ENCODE data around the gene ITGAD. TPM values are rescaled to one million over a fixed set of nuclear protein-coding genes. Genes with fewer than 3 reads are reported as not detected.
A peak's percentile ranks its signal among the peaks of the same experiment; 100 is the strongest.

The ITGAD gene
- not detected for total RNA-seq

GRCh38 chr16:31393056-31393455 lies at the start of gene ITGAD:
TSS of gene ITGAD (plus strand) at chr16:31393335. CDS start at chr16:31393361, 26 bp downstream.
- intact Hi-C loops (cut with DNase I, micrococcal nuclease): no loop called here
- ATAC-seq (no peak), DNase-seq (no peak)
- CTCF ChIA-PET: interaction anchor here (0.6 to 0.8 kb wide), 2 partner anchors 19 to 121 kb away, joined by 3 read pairs; no protein-coding TSS in a partner anchor
- Mint-ChIP-seq H3K4me3 (no peak within 1 kb of the TSS), H3K27ac (no peak within 1 kb of the TSS), H3K27me3 (peaks cover 3% of the 10 kb centered on the region), H3K36me3 (ENCODE audit: low read depth) (no peaks in the 10 kb centered on the region), H3K9me3 (ENCODE audit: low read depth) (no peaks in the 10 kb centered on the region), H3K4me1 (no peaks in the 10 kb centered on the region)
- POLR2A ChIA-PET: no interaction called here

- ATAC-seq (no peak), DNase-seq (no peak)
- intact Hi-C loops (cut with DNase I, micrococcal nuclease): no loop called here
- Mint-ChIP-seq H3K4me3 (no peak overlapping the region), H3K4me1 (peaks cover 5% of the 10 kb centered on the region), H3K27ac (no peak overlapping the region), H3K36me3 (ENCODE audit: low read depth) (no peaks in the 10 kb centered on the region), H3K9me3 (ENCODE audit: low read depth) (peaks cover 4% of the 10 kb centered on the region), H3K27me3 (peaks cover 7% of the 10 kb centered on the region)
- CTCF ChIA-PET: no interaction called here
- POLR2A ChIA-PET: no interaction called here
These were observed 48.4 kb upstream of the ITGAD start for GRCh38 chr16:31344712-31345111.

- Mint-ChIP-seq H3K36me3 (ENCODE audit: low read depth) (no peaks in the 10 kb centered on the region), H3K27ac (no peak overlapping the region), H3K4me3 (no peak overlapping the region), H3K4me1 (peaks cover 12% of the 10 kb centered on the region), H3K27me3 (peaks cover 11% of the 10 kb centered on the region), H3K9me3 (ENCODE audit: low read depth) (peaks cover 4% of the 10 kb centered on the region)
- ChIA-PET POLR2A (interaction anchor here (0.5 kb wide), 1 partner anchor 100 kb away, joined by 4 read pairs; no protein-coding TSS in a partner anchor), CTCF (no interaction called here)
- no peak for ATAC-seq
- intact Hi-C loops (cut with DNase I, micrococcal nuclease): no loop called here
- no peak for DNase-seq
These were observed 45.7 kb upstream of the ITGAD start for GRCh38 chr16:31347445-31347844.

GRCh38 chr16:31348579-31348978 lies 44.6 kb upstream of the ITGAD start:
- Mint-ChIP-seq H3K27ac (no peak overlapping the region), H3K27me3 (peaks cover 11% of the 10 kb centered on the region), H3K9me3 (ENCODE audit: low read depth) (no peaks in the 10 kb centered on the region), H3K36me3 (ENCODE audit: low read depth) (no peaks in the 10 kb centered on the region), H3K4me1 (peaks cover 20% of the 10 kb centered on the region), H3K4me3 (no peak overlapping the region)
- intact Hi-C loops (cut with DNase I, micrococcal nuclease): no loop called here
- ChIA-PET CTCF (no interaction called here), POLR2A (no interaction called here)
- ATAC-seq (no peak), DNase-seq (no peak)

- Mint-ChIP-seq H3K4me1 (peaks cover 31% of the 10 kb centered on the region), H3K27ac (no peak overlapping the region), H3K36me3 (ENCODE audit: low read depth) (no peaks in the 10 kb centered on the region), H3K9me3 (ENCODE audit: low read depth) (no peaks in the 10 kb centered on the region), H3K4me3 (no peak overlapping the region), H3K27me3 (peaks cover 11% of the 10 kb centered on the region)
- DNase-seq (no peak), ATAC-seq (no peak)
- ChIA-PET CTCF (no interaction called here), POLR2A (no interaction called here)
- intact Hi-C loops (cut with DNase I, micrococcal nuclease): loop anchor here in 1 of 2 experiments (10.0 kb wide), 1 partner anchor 136 kb away; the partner anchor contains the start of genes PYDC1 and TRIM72
These were observed 42.7 kb upstream of the ITGAD start for GRCh38 chr16:31350275-31351005.

- Mint-ChIP-seq H3K4me1 (peaks cover 31% of the 10 kb centered on the region), H3K27ac (peak overlapping the region; percentile 73), H3K4me3 (no peak overlapping the region), H3K36me3 (ENCODE audit: low read depth) (no peaks in the 10 kb centered on the region), H3K9me3 (ENCODE audit: low read depth) (no peaks in the 10 kb centered on the region), H3K27me3 (peaks cover 11% of the 10 kb centered on the region)
- ATAC-seq: no peak
- POLR2A ChIA-PET: no interaction called here
- CTCF ChIA-PET: no interaction called here
- intact Hi-C loops (cut with DNase I, micrococcal nuclease): loop anchor here in 1 of 2 experiments (10.0 kb wide), 1 partner anchor 137 kb away; the partner anchor contains the start of genes PYDC1 and TRIM72
- DNase-seq: no peak
These were observed 41.7 kb upstream of the ITGAD start for GRCh38 chr16:31351246-31351941.

GRCh38 chr16:31351942-31352325 lies 41.2 kb upstream of the ITGAD start:
- no peaks in the 10 kb centered on the region for H3K9me3 Mint-ChIP-seq (ENCODE audit: low read depth)
- ChIA-PET POLR2A (no interaction called here), CTCF (no interaction called here)
- intact Hi-C loops (cut with DNase I, micrococcal nuclease): loop anchor here in 1 of 2 experiments (10.0 kb wide), 1 partner anchor 137 kb away; the partner anchor contains the start of genes PYDC1 and TRIM72
- H3K27ac Mint-ChIP-seq: peak overlapping the region; percentile 73
- ATAC-seq (peak; percentile 52), DNase-seq (peak; percentile 70)
- H3K36me3 Mint-ChIP-seq (ENCODE audit: low read depth): no peaks in the 10 kb centered on the region
- H3K4me1 Mint-ChIP-seq: peaks cover 31% of the 10 kb centered on the region
- peaks cover 11% of the 10 kb centered on the region for H3K27me3 Mint-ChIP-seq
- H3K4me3 Mint-ChIP-seq: no peak overlapping the region

GRCh38 chr16:31352376-31353115 lies 40.6 kb upstream of the ITGAD start:
- Mint-ChIP-seq H3K4me1 (peaks cover 31% of the 10 kb centered on the region), H3K4me3 (no peak overlapping the region), H3K9me3 (ENCODE audit: low read depth) (no peaks in the 10 kb centered on the region), H3K27me3 (peaks cover 11% of the 10 kb centered on the region), H3K27ac (peak overlapping the region; percentile 85), H3K36me3 (ENCODE audit: low read depth) (no peaks in the 10 kb centered on the region)
- ChIA-PET CTCF (no interaction called here), POLR2A (no interaction called here)
- DNase-seq (no peak), ATAC-seq (no peak)
- intact Hi-C loops (cut with DNase I, micrococcal nuclease): loop anchor here in 1 of 2 experiments (10.0 kb wide), 1 partner anchor 138 kb away; the partner anchor contains the start of genes PYDC1 and TRIM72

GRCh38 chr16:31354394-31355291 lies 38.5 kb upstream of the ITGAD start, which contains the start of gene ITGAX:
TSS of gene ITGAX (plus strand) at chr16:31355176. CDS start at chr16:31355255, 79 bp downstream.
- ChIA-PET POLR2A (interaction anchor here (0.6 to 1.1 kb wide), 4 partner anchors 31 to 523 kb away, joined by 3 to 9 read pairs (median 5); partner anchors contain the start of gene FUS), CTCF (no interaction called here)
- DNase-seq: peak; percentile 91
- intact Hi-C loops (cut with DNase I, micrococcal nuclease): loop anchor here (2.0 to 10.0 kb wide), 4 partner anchors 32 to 140 kb away; partner anchors contain the start of genes PYDC1 (in 1 of the 2) and TRIM72 (in 1 of the 2)
- ATAC-seq: peak; percentile 86
- H3K9me3 Mint-ChIP-seq (ENCODE audit: low read depth): no peaks in the 10 kb centered on the region
- peak within 1 kb of the TSS; percentile 12 for H3K4me3 Mint-ChIP-seq
- H3K36me3 Mint-ChIP-seq (ENCODE audit: low read depth): no peaks in the 10 kb centered on the region
- peak within 1 kb of the TSS; percentile 85 for H3K27ac Mint-ChIP-seq
- H3K4me1 Mint-ChIP-seq: peaks cover 31% of the 10 kb centered on the region
- peaks cover 8% of the 10 kb centered on the region for H3K27me3 Mint-ChIP-seq

- Mint-ChIP-seq H3K36me3 (ENCODE audit: low read depth) (no peaks in the 10 kb centered on the region), H3K9me3 (ENCODE audit: low read depth) (no peaks in the 10 kb centered on the region), H3K4me3 (peak overlapping the region; percentile 12), H3K27ac (peak overlapping the region; percentile 85), H3K4me1 (peaks cover 31% of the 10 kb centered on the region), H3K27me3 (peaks cover 5% of the 10 kb centered on the region)
- ATAC-seq (no peak), DNase-seq (no peak)
- POLR2A ChIA-PET: no interaction called here
- CTCF ChIA-PET: no interaction called here
- intact Hi-C loops (cut with DNase I, micrococcal nuclease): loop anchor here (2.0 to 10.0 kb wide), 4 partner anchors 31 to 141 kb away; partner anchors contain the start of genes PYDC1 (in 1 of the 2) and TRIM72 (in 1 of the 2)
These were observed 37.6 kb upstream of the ITGAD start for GRCh38 chr16:31355431-31356100.

Data from activated CD4-positive, alpha-beta T cell treated with anti-CD3 and anti-CD28 coated beads for 36 hours (primary cell).